IPS-18a (cell line): ENCODE results near the gene CMPK2.

Experiments
- H3K27ac ChIP-seq: one replicate; pipeline ENCODE4 v1.5.1; 2013; ENCODE audit warnings: low read length
- H3K27me3 ChIP-seq: one replicate; pipeline ENCODE4 v1.6.1; 2013; ENCODE audit warnings: mild to moderate bottlenecking, low read length; ENCODE audit not compliant: control insufficient read depth, insufficient read depth
- H3K36me3 ChIP-seq: one replicate; pipeline ENCODE4 v1.6.1; 2013; ENCODE audit warnings: low read depth, low read length; ENCODE audit not compliant: control insufficient read depth
- H3K4me1 ChIP-seq: one replicate; pipeline ENCODE4 v1.6.1; 2013; ENCODE audit warnings: low read depth, low read length; ENCODE audit not compliant: control insufficient read depth
- H3K4me3 ChIP-seq: one replicate; pipeline ENCODE4 v1.5.1; 2013; ENCODE audit warnings: low read length
- H3K9ac ChIP-seq: one replicate; pipeline ENCODE4 v1.6.1; 2013; ENCODE audit warnings: mild to moderate bottlenecking, low read length, moderate library complexity
- H3K9me3 ChIP-seq: one replicate; pipeline ENCODE4 v1.6.1; 2013; ENCODE audit warnings: low read depth, low read length; ENCODE audit not compliant: control insufficient read depth

The CMPK2 gene

GRCh38 chr2:6896930-6897759 lies 31.4 kb upstream of the CMPK2 start:
- Histone ChIP-seq H3K4me1 (no peaks in the 10 kb centered on the region), H3K4me3 (no peak overlapping the region), H3K27me3 (no peaks in the 10 kb centered on the region), H3K9me3 (no peaks in the 10 kb centered on the region), H3K36me3 (no peaks in the 10 kb centered on the region), H3K9ac (no peak overlapping the region), H3K27ac (no peak overlapping the region)

- Histone ChIP-seq H3K27ac (no peak overlapping the region), H3K36me3 (no peaks in the 10 kb centered on the region), H3K9me3 (no peaks in the 10 kb centered on the region), H3K9ac (no peak overlapping the region), H3K4me3 (no peak overlapping the region), H3K27me3 (no peaks in the 10 kb centered on the region), H3K4me1 (no peaks in the 10 kb centered on the region)
Observed at GRCh38 chr2:6893876-6894482, 28.3 kb upstream of the CMPK2 start.

GRCh38 chr2:6888724-6889123 lies 23.0 kb upstream of the CMPK2 start:
- no peaks in the 10 kb centered on the region for H3K9me3 ChIP-seq
- no peak overlapping the region for H3K9ac ChIP-seq
- no peaks in the 10 kb centered on the region for H3K4me1 ChIP-seq
- no peak overlapping the region for H3K27ac ChIP-seq
- H3K36me3 ChIP-seq: no peaks in the 10 kb centered on the region
- H3K27me3 ChIP-seq: no peaks in the 10 kb centered on the region
- no peak overlapping the region for H3K4me3 ChIP-seq

- no peaks in the 10 kb centered on the region for H3K4me1 ChIP-seq
- H3K4me3 ChIP-seq: no peak overlapping the region
- H3K27me3 ChIP-seq: no peaks in the 10 kb centered on the region
- H3K9me3 ChIP-seq: no peaks in the 10 kb centered on the region
- H3K36me3 ChIP-seq: no peaks in the 10 kb centered on the region
- no peak overlapping the region for H3K9ac ChIP-seq
- H3K27ac ChIP-seq: no peak overlapping the region
Observed at GRCh38 chr2:6887751-6888192, 22.1 kb upstream of the CMPK2 start.

- Histone ChIP-seq H3K27ac (no peak overlapping the region), H3K9me3 (no peaks in the 10 kb centered on the region), H3K27me3 (no peaks in the 10 kb centered on the region), H3K4me3 (no peak overlapping the region), H3K4me1 (no peaks in the 10 kb centered on the region), H3K36me3 (no peaks in the 10 kb centered on the region), H3K9ac (no peak overlapping the region)
Observed at GRCh38 chr2:6885968-6886367, 20.3 kb upstream of the CMPK2 start.

GRCh38 chr2:6885551-6885950 lies 19.8 kb upstream of the CMPK2 start:
- Histone ChIP-seq H3K9me3 (no peaks in the 10 kb centered on the region), H3K27ac (no peak overlapping the region), H3K9ac (no peak overlapping the region), H3K36me3 (no peaks in the 10 kb centered on the region), H3K4me1 (no peaks in the 10 kb centered on the region), H3K27me3 (no peaks in the 10 kb centered on the region), H3K4me3 (no peak overlapping the region)

GRCh38 chr2:6883448-6884122 lies 17.9 kb upstream of the CMPK2 start:
- Histone ChIP-seq H3K9me3 (peaks cover 4% of the 10 kb centered on the region), H3K4me3 (no peak overlapping the region), H3K36me3 (no peaks in the 10 kb centered on the region), H3K9ac (no peak overlapping the region), H3K4me1 (no peaks in the 10 kb centered on the region), H3K27ac (no peak overlapping the region), H3K27me3 (no peaks in the 10 kb centered on the region)

- H3K9ac ChIP-seq: no peak overlapping the region
Observed at GRCh38 chr2:6881516-6881915, 15.8 kb upstream of the CMPK2 start.

GRCh38 chr2:6881046-6881445 lies 15.3 kb upstream of the CMPK2 start:
- H3K27me3 ChIP-seq: no peaks in the 10 kb centered on the region
- no peak overlapping the region for H3K9ac ChIP-seq
- H3K4me3 ChIP-seq: no peak overlapping the region
- H3K36me3 ChIP-seq: no peaks in the 10 kb centered on the region
- H3K4me1 ChIP-seq: no peaks in the 10 kb centered on the region
- no peak overlapping the region for H3K27ac ChIP-seq
- peaks cover 4% of the 10 kb centered on the region for H3K9me3 ChIP-seq

More at GRCh38 chr2:6881516-6881915, 15.8 kb upstream of the CMPK2 start:
- Histone ChIP-seq H3K4me3 (no peak overlapping the region), H3K9me3 (peaks cover 4% of the 10 kb centered on the region), H3K27ac (no peak overlapping the region), H3K36me3 (no peaks in the 10 kb centered on the region), H3K4me1 (no peaks in the 10 kb centered on the region), H3K27me3 (no peaks in the 10 kb centered on the region)

- Histone ChIP-seq H3K4me3 (no peak overlapping the region), H3K27me3 (no peaks in the 10 kb centered on the region), H3K9ac (no peak overlapping the region), H3K4me1 (no peaks in the 10 kb centered on the region), H3K27ac (no peak overlapping the region), H3K9me3 (peaks cover 4% of the 10 kb centered on the region), H3K36me3 (no peaks in the 10 kb centered on the region)
Observed at GRCh38 chr2:6880200-6880733, 14.6 kb upstream of the CMPK2 start.

- peaks cover 8% of the 10 kb centered on the region for H3K9me3 ChIP-seq
- H3K36me3 ChIP-seq: no peaks in the 10 kb centered on the region
- H3K4me1 ChIP-seq: no peaks in the 10 kb centered on the region
- no peaks in the 10 kb centered on the region for H3K27me3 ChIP-seq
- H3K9ac ChIP-seq: no peak overlapping the region
- H3K27ac ChIP-seq: no peak overlapping the region
- no peak overlapping the region for H3K4me3 ChIP-seq
Observed at GRCh38 chr2:6879011-6879410, 13.3 kb upstream of the CMPK2 start.
